HG02852 (cell line): ENCODE data around the gene BTK.

Experiments used
- ATAC-seq: cut with Tn5 transposase; IDR thresholded peaks from one replicate; pipeline ENCODE4 v1.9.1; 2021; ENCODE audit warnings: mild to moderate bottlenecking, moderate library complexity; ENCODE audit not compliant: unreplicated experiment

Gene BTK

GRCh38 chrX:101385795-101386541 lies at the start of gene BTK:
TSS of gene BTK (minus strand) at chrX:101386191. CDS start at chrX:101375284, 10,907 bp downstream.
- ATAC-seq = peak; percentile 64

- peak; percentile 98 for ATAC-seq
Observed at GRCh38 chrX:101430457-101431078, 44.6 kb upstream of the BTK start.

- ATAC-seq = peak; percentile 47
Observed at GRCh38 chrX:101429934-101430333, 43.9 kb upstream of the BTK start.

- no peak for ATAC-seq
Observed at GRCh38 chrX:101427954-101428353, 42.0 kb upstream of the BTK start.

GRCh38 chrX:101419489-101419888 lies 33.5 kb upstream of the BTK start:
- no peak for ATAC-seq

GRCh38 chrX:101417981-101418841 lies 32.2 kb upstream of the BTK start:
- ATAC-seq = peak; percentile 53

GRCh38 chrX:101417190-101417589 lies 31.2 kb upstream of the BTK start:
- no peak for ATAC-seq

GRCh38 chrX:101416691-101417090 lies 30.7 kb upstream of the BTK start:
- no peak for ATAC-seq

- peak; percentile 62 for ATAC-seq
Observed at GRCh38 chrX:101415180-101416145, 29.5 kb upstream of the BTK start.

GRCh38 chrX:101411984-101412383 lies 26.0 kb upstream of the BTK start:
- ATAC-seq = no peak

- ATAC-seq = no peak
Observed at GRCh38 chrX:101410461-101410860, 24.5 kb upstream of the BTK start.

GRCh38 chrX:101409043-101409442 lies 23.1 kb upstream of the BTK start:
- ATAC-seq = no peak

- ATAC-seq = no peak
Observed at GRCh38 chrX:101408532-101408841, 22.5 kb upstream of the BTK start.

- peak; percentile 91 for ATAC-seq
Observed at GRCh38 chrX:101407748-101408531, 21.9 kb upstream of the BTK start, which contains the start of the genes GLA and HNRNPH2. TSS of gene GLA (minus strand) at chrX:101407925. CDS start at chrX:101407903, 22 bp downstream. TSS of gene HNRNPH2 (plus strand) at chrX:101408222. CDS start at chrX:101411989, 3,767 bp downstream.

- no peak for ATAC-seq
Observed at GRCh38 chrX:101407167-101407747, 21.3 kb upstream of the BTK start.

GRCh38 chrX:101399825-101400224 lies 13.8 kb upstream of the BTK start:
- no peak for ATAC-seq

- ATAC-seq = no peak
Observed at GRCh38 chrX:101398694-101399093, 12.7 kb upstream of the BTK start.

- no peak for ATAC-seq
Observed at GRCh38 chrX:101397779-101398178, 11.8 kb upstream of the BTK start.

GRCh38 chrX:101395789-101396188 lies 9.8 kb upstream of the BTK start:
- no peak for ATAC-seq
